ENCODE data around the gene HIPK2. TPM values are rescaled to one million over a fixed set of nuclear protein-coding genes. Genes with fewer than 3 reads are reported as not detected.

Gene HIPK2
- total and polyA plus RNA-seq, 2 experiments from 2014 or later, result 7.3 to 16.9 TPM

- Histone ChIP-seq H3K36me3 (ENCODE audit: insufficient read depth) (no peaks in the 10 kb centered on the region), H3F3A (replicated peaks; ENCODE audit: low read depth) (no peaks in the 10 kb centered on the region), H4K20me1 (replicated peaks; ENCODE audit: insufficient read depth) (no peaks in the 10 kb centered on the region), H3K27ac (ENCODE audit: low read depth) (no peak overlapping the region), H3K4me3 (no peak overlapping the region), H3K4me2 (no peak overlapping the region), H3K27me3 (ENCODE audit: insufficient read depth) (no peaks in the 10 kb centered on the region), H3K79me2 (replicated peaks; ENCODE audit: insufficient read depth) (no peaks in the 10 kb centered on the region), H3K9me2 (ENCODE audit: insufficient read depth) (no peaks in the 10 kb centered on the region), H3K4me1 (ENCODE audit: insufficient read depth) (peaks cover 3% of the 10 kb centered on the region), H2AFZ (no peak overlapping the region)
- Mint-ChIP-seq H3K36me3 (ENCODE audit: low read depth) (no peaks in the 10 kb centered on the region; the same call in 2 of the 3 replicates), H3K27me3 (ENCODE audit: insufficient read depth, low read depth, poor library complexity) (no peaks in the 10 kb centered on the region), H3K4me3 (no peak overlapping the region), H3K27ac (no peak overlapping the region), H3K9me3 (no peaks in the 10 kb centered on the region; the same call in 2 of the 3 replicates), H3K4me1 (peaks cover 10% of the 10 kb centered on the region)
- ATAC-seq (no peak), DNase-seq (ENCODE audit: low spot score) (no peak)
- TF ChIP-seq ZNF114 (CRISPR knock-in tag; IDR thresholded peaks at IDR 0.05) (no peak), NANOG (IDR thresholded peaks at IDR 0.05; ENCODE audit: borderline replicate concordance) (no peak), REST (IDR thresholded peaks at IDR 0.05; ENCODE audit: unreplicated experiment) (no peak), POLR2AphosphoS5 (IDR thresholded peaks at IDR 0.05; ENCODE audit: low read depth) (no peak), ZNF331 (CRISPR knock-in tag; IDR thresholded peaks at IDR 0.05; ENCODE audit: low read depth) (no peak), EZH2phosphoT487 (IDR thresholded peaks at IDR 0.05; ENCODE audit: unreplicated experiment) (no peak), EZH2 (IDR thresholded peaks at IDR 0.05; ENCODE audit: low read depth, unreplicated experiment) (no peak), STAT1 (IDR thresholded peaks at IDR 0.05; ENCODE audit: unreplicated experiment) (no peak), JUNB (IDR thresholded peaks at IDR 0.05; ENCODE audit: unreplicated experiment) (no peak), CTCF (conservative IDR thresholded peaks at IDR 0.05; ENCODE audit: low read depth in 2 of 2) (no peak), ETS1 (IDR thresholded peaks at IDR 0.05) (no peak), CREB1 (CRISPR knock-in tag; IDR thresholded peaks at IDR 0.05; ENCODE audit: low read depth) (no peak), ZNF462 (CRISPR knock-in tag; IDR thresholded peaks at IDR 0.05) (no peak)
These were observed 136.3 kb downstream of the HIPK2 start for GRCh38 chr7:139641337-139641992.

Measured in GM23338 (cell line).